K562 (cell line): Measurements from ENCODE around the gene NFKBIB. TPM values are rescaled to one million over a fixed set of nuclear protein-coding genes. Genes with fewer than 3 reads are reported as not detected.

Experiments
- ATF1 ChIP-seq, 2 experiments: fragments of 450-650 bp in 1 of 2; IDR thresholded peaks; 2 replicates each; pipeline ENCODE4 v1.6.1; 2016; ENCODE audit warnings: missing compliant biosample characterization in 1 of 2, missing genetic modification characterization in 1 of 2
- EP400 ChIP-seq: fragments of 450-650 bp; IDR thresholded peaks from 2 replicates; pipeline ENCODE4 v1.6.1; 2017; ENCODE audit warnings: antibody characterized with exemption, mild to moderate bottlenecking, moderate library complexity
- EZH2 ChIP-seq: IDR thresholded peaks from 2 replicates; pipeline ENCODE4 v1.6.1; 2012; ENCODE audit warnings: low read depth, mild to moderate bottlenecking, inconsistent platforms, low read length, borderline replicate concordance
- HDAC3 ChIP-seq: fragments of 450-650 bp; IDR thresholded peaks from 2 replicates; pipeline ENCODE4 v1.6.1; 2018; ENCODE audit warnings: borderline replicate concordance, mild to moderate bottlenecking, moderate library complexity; ENCODE audit not compliant: partially characterized antibody
- LARP7 ChIP-seq: fragments of 450-650 bp; IDR thresholded peaks from 2 replicates; pipeline ENCODE4 v1.6.1; 2016
- MTA1 ChIP-seq: fragments of 450-650 bp; IDR thresholded peaks from 2 replicates; pipeline ENCODE4 v1.6.1; 2017; ENCODE audit warnings: borderline replicate concordance
- MTA2 ChIP-seq: fragments of 450-650 bp; IDR thresholded peaks from 2 replicates; pipeline ENCODE4 v1.6.1; 2016; ENCODE audit warnings: low read depth
- MYNN ChIP-seq, 2 experiments: sonication (generic); formaldehyde crosslinking in 1 of 2; IDR thresholded peaks; 2 replicates each; pipeline versions ENCODE4 v1.5.0 to v1.6.1; 2016 to 2020; ENCODE audit warnings: antibody characterized with exemption in 1 of 2, missing genetic modification reagents in 1 of 2
- RERE ChIP-seq: sonication (generic); formaldehyde crosslinking; IDR thresholded peaks from 2 replicates; pipeline ENCODE4 v1.8.0; 2023; ENCODE audit warnings: missing genetic modification reagents, mild to moderate bottlenecking, borderline replicate concordance
- SIRT6 ChIP-seq: IDR thresholded peaks from one replicate; pipeline ENCODE4 v1.6.1; 2012; ENCODE audit warnings: low read depth, mild to moderate bottlenecking, control low read depth, inconsistent platforms, low read length, moderate library complexity
- SRSF7 ChIP-seq: fragments of 200-400 bp; formaldehyde crosslinking; optimal IDR thresholded peaks from 2 replicates; pipeline ENCODE3; 2017; ENCODE audit warnings: mild to moderate bottlenecking, low read depth, low read length
- TAF7 ChIP-seq: fragments of 450-650 bp; IDR thresholded peaks from 2 replicates; pipeline ENCODE4 v1.6.1; 2016; ENCODE audit warnings: missing genetic modification characterization, missing compliant biosample characterization
- TCF3 ChIP-seq: sonication (generic); formaldehyde crosslinking; IDR thresholded peaks from 2 replicates; pipeline ENCODE4 v1.4.0; 2020; ENCODE audit warnings: mild to moderate bottlenecking, missing genetic modification reagents
- TEAD1 ChIP-seq, 2 experiments: fragments of 450-650 bp in 1 of 2; sonication (generic) in 1 of 2; formaldehyde crosslinking; IDR thresholded peaks; 2 replicates each; pipeline versions ENCODE4 v1.4.0 to v1.8.0; 2020 to 2022; ENCODE audit warnings: mild to moderate bottlenecking in 2 of 2, missing genetic modification reagents in 1 of 2
- TOE1 ChIP-seq, 2 experiments: fragments of 450-650 bp in 1 of 2; sonication (generic) in 1 of 2; formaldehyde crosslinking in 1 of 2; IDR thresholded peaks; 2 replicates each; pipeline versions ENCODE4 v1.7.1 to v1.8.0; 2016 to 2022; ENCODE audit warnings: borderline replicate concordance in 2 of 2, mild to moderate bottlenecking in 2 of 2, antibody characterized with exemption in 1 of 2, inconsistent platforms in 1 of 2, low read depth in 1 of 2, missing genetic modification reagents in 1 of 2, moderate library complexity in 1 of 2
- USF2 ChIP-seq: sonication (generic); formaldehyde crosslinking; IDR thresholded peaks from 2 replicates; pipeline ENCODE4 v1.5.0; 2020; ENCODE audit warnings: missing genetic modification reagents
- polyA plus RNA-seq, 8 experiments: library from polyadenylated mRNA; depleted of rRNA in 4 of 8; stranded (reverse) in 5 of 8; unstranded in 3 of 8; fragments of >200 nt; fragmentation: Nextera tagmentation in 2 of 8; fragmentation: Illumina TruSeq in 1 of 8; extraction: Ambion mirVana in 2 of 8; extraction: Trizol in 1 of 8; gene quantifications; 2 replicates each; pipeline versions ENCODE4 v1.2.1 to v1.2.3, GENCODE V29; 2011 to 2014; ENCODE audit warnings: inconsistent platforms in 1 of 8, missing spikeins in 1 of 8
- total RNA-seq, 7 experiments: library from RNA; depleted of rRNA in 6 of 7; stranded (reverse); fragments of >200 nt in 6 of 7; fragmentation: Illumina TruSeq in 2 of 7; extraction: Trizol in 2 of 7; gene quantifications; 2 replicates each; pipeline versions ENCODE4 v1.2.1 to v1.2.3, GENCODE V29; 2011 to 2021; ENCODE audit warnings: low replicate concordance in 1 of 7
- TF ChIP-seq, protein P1 (sequence below), 2 experiments: fragments of 200-800 bp in 1 of 2; sonication (Bioruptor generic) in 1 of 2; sonication (generic) in 1 of 2; formaldehyde crosslinking in 1 of 2; IDR thresholded peaks in 1 of 2; conservative IDR thresholded peaks in 1 of 2; 2 replicates each; pipeline versions ENCODE4 v1.5.0 to v1.6.1; 2016 to 2020; ENCODE audit warnings: missing compliant biosample characterization in 1 of 2, missing genetic modification characterization in 1 of 2, missing genetic modification reagents in 1 of 2
- TF ChIP-seq, protein P2 (sequence below): fragments of 250-450 bp; sonication (Bioruptor Pico); IDR thresholded peaks from 2 replicates; pipeline ENCODE4 v1.4.0; 2020

NFKBIB gene
- total and polyA plus RNA-seq, 9 of the 15 experiments (the other 6 are each of a cell fraction or from before 2014, with no cell fraction given) = 1.5 to 44.9 (median 10.4) TPM

GRCh38 chr19:38850436-38850975 lies 49.3 kb upstream of the NFKBIB start (continued):
- TF ChIP-seq MTA2 (no peak), MYNN (IDR thresholded peaks at IDR 0.05) (no peak), MYNN (CRISPR knock-in tag; IDR thresholded peaks at IDR 0.05) (no peak), SIRT6 (no peak), TOE1 (IDR thresholded peaks at IDR 0.05; ENCODE audit: borderline replicate concordance) (no peak), TOE1 (CRISPR knock-in tag; IDR thresholded peaks at IDR 0.05; ENCODE audit: borderline replicate concordance, low read depth) (no peak), ATF1 (CRISPR knock-in tag; IDR thresholded peaks at IDR 0.05) (peak; percentile 78), ATF1 (tag; IDR thresholded peaks at IDR 0.05) (peak; percentile 98), HDAC3 (no peak), TAF7 (tag) (0 out of 2 replicates have a peak, but pooled peaks have one; percentile 43), LARP7 (no peak), TEAD1 (CRISPR knock-in tag; IDR thresholded peaks at IDR 0.05) (no peak), EP400 (no peak; the same call in 1 of the 2 replicates), RERE (CRISPR knock-in tag) (no peak), EZH2 (no peak), USF2 (CRISPR knock-in tag) (no peak), MTA1 (peak; percentile 97), TCF3 (CRISPR knock-in tag) (no peak), SRSF7 (no peak)
- TF ChIP-seq, protein P1, sequence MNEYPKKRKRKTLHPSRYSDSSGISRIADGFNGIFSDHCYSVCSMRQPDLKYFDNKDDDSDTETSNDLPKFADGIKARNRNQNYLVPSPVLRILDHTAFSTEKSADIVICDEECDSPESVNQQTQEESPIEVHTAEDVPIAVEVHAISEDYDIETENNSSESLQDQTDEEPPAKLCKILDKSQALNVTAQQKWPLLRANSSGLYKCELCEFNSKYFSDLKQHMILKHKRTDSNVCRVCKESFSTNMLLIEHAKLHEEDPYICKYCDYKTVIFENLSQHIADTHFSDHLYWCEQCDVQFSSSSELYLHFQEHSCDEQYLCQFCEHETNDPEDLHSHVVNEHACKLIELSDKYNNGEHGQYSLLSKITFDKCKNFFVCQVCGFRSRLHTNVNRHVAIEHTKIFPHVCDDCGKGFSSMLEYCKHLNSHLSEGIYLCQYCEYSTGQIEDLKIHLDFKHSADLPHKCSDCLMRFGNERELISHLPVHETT (CRISPR knock-in tag; conservative IDR thresholded peaks at IDR 0.05 in 1 of 2, IDR thresholded peaks at IDR 0.05 in 1 of 2) = no peak
- TF ChIP-seq, protein P2, sequence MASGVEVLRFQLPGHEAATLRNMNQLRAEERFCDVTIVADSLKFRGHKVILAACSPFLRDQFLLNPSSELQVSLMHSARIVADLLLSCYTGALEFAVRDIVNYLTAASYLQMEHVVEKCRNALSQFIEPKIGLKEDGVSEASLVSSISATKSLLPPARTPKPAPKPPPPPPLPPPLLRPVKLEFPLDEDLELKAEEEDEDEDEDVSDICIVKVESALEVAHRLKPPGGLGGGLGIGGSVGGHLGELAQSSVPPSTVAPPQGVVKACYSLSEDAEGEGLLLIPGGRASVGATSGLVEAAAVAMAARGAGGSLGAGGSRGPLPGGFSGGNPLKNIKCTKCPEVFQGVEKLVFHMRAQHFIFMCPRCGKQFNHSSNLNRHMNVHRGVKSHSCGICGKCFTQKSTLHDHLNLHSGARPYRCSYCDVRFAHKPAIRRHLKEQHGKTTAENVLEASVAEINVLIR (CRISPR knock-in tag) = no peak; the same call in 1 of the 2 replicates
